Stimulated activated CD4-positive, alpha-beta T cell treated with anti-CD3 and anti-CD28 coated beads, Interleukin-2, amount 100 ng/mL, for 4 hours (primary cell): ENCODE measurements around the gene WNT2B.
"Not testable (repeated sequence)": the region's sequence is repeated elsewhere in the genome, so short reads cannot be mapped to it uniquely, and the experiment has no call there.

Source experiments
- DNase-seq: peaks from one replicate; pipeline ENCODE4 v3.0.0-alpha.2; 2020; ENCODE audit warnings: low read depth

WNT2B gene

DNA sequence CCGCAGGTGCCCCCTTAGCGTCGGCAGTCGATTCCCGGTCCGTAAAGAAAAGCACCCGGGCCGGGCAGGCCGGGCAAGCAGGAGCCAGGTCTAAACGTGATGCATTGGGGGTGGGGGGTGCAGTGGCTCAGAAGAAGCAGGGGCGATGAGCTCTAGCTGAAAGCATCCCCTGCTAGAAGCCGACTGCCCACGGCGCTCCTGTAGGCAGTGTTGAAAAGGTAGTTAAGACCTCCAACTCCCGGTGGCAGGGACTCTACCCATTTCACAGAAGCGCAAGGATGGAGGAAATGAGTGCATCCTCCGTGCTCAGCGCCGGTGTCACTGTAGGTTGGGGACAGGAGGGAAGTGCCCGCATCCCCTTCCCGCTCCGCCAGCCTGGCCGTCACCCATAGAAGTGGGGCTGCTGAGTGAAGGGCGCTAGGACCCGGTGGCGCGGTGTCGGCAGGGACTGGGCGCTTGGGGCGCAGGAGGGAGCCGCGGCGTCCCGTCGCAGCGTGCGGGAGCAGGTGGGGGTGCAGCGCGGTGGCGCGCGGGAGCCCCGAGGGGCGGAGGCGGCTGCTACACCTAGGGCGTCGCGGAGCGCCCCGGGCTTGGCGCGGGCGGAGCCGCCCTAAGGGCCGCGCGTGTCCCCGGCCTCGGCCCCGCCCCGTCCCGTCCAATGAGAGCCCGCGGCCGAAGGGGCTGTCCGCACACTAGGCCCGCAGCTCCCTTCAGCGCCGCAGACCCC is at the start of gene WNT2B:
WNT2B (plus strand) TSS at position 688 of the 727 bp plus-strand sequence. CDS start 298 bp downstream, outside the sequence.
- DNase-seq: peak; percentile 20

DNA sequence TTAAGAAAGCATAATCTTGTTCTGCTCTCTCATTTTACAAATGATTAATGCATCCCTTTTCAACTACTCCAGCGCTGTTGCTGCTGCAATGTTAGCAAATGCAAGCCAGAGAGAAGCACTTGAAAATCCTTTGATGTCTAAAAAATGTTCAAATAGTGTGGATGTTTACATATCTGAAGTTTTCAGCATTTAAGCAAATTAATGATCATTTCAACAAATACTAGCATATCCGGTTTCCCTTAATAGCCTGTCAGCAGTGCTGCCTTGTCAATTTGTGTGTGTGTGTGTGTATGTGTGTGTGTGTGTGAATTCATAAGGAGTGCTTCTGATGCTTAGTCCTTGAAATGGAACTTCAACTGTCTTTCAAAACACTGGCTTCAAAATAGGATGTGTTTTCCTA is 48.1 kb upstream of the WNT2B start:
- DNase-seq: no peak

DNA sequence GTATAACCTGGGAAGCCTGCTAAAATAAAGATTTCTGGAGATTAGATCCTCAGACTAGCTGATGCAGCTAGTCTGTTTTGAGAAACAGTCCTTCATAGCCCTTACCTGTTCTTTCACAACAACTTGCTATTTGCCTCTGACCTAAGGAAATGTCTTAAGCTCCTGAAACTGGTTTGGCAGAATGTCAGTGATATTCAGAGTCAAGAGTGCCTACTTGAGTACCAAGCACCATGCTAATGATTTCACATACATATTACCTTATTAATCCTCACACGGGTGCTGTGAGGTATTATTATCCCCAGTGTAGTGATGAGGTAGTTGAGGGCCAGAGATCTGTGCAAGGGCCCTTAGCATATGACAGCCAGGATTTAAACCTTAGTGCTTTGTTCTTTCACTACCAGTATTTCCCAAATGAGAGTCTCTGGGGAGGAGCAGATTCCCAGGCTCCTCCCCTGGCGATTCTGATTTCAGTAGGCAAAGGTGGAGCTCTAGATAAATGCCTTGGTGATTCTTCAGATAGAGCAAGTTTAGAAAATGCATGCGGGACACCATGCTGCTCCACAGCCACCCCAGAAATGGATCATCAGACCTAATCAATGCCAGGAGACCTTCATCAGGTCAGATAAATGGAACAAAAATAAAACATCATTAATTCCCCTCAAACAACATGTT is 47.4 kb upstream of the WNT2B start:
- no peak for DNase-seq

DNA sequence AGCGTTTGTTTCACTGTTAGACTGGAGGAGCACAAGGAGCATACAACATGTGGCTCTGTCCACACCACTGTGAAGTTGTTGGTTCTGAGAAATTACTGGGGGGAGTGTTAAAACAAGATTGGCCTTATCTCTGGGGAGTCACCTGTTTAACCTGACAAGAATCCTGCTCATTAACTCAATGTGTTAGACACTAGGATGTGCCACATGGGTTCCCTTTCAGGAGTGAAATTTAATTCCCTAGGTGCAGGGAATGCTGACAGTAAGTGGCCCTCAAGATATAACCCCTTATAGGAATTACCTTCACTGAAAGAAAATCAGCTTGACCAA is 45.8 kb upstream of the WNT2B start:
- no peak for DNase-seq

DNA sequence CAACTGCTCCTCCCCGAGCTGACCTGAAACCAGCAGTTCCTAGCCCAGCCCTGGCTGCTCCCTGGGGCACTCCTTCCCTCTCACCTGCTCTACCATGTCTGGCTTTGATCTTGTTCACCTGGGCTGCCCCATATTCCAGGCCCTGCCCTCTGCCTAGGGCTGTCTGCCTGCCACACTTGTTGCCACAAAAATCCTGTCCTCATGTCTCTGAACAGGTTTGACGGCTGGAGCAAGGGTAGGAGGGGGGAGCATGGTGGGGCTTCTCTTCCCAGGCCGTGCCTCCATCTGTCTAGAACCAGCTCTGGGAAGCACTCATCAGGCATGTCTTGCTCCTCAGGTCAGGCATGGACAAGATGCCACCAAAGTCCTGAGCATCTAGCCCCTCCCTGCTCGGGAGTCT is 44.3 kb upstream of the WNT2B start:
- DNase-seq: no peak

DNA sequence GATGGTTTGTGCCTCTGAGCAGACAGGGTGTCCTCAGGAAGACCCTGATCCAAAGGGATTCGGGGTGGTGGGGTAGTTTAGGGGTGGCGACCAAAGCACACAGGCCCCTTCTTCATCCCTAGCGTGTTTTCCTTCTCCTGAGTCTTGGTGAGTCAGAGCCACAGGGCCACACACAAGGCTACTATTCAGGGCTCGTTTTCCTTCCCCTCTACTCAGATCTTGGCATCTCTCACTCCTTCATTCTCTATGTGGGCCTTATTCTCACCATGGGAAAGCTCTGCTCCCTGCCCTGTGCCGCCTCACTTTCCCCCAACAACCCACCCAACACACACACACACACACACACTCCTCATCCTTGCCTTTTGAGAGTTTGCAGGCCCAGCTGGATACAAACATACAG is 43.6 kb upstream of the WNT2B start:
- DNase-seq: no peak

DNA sequence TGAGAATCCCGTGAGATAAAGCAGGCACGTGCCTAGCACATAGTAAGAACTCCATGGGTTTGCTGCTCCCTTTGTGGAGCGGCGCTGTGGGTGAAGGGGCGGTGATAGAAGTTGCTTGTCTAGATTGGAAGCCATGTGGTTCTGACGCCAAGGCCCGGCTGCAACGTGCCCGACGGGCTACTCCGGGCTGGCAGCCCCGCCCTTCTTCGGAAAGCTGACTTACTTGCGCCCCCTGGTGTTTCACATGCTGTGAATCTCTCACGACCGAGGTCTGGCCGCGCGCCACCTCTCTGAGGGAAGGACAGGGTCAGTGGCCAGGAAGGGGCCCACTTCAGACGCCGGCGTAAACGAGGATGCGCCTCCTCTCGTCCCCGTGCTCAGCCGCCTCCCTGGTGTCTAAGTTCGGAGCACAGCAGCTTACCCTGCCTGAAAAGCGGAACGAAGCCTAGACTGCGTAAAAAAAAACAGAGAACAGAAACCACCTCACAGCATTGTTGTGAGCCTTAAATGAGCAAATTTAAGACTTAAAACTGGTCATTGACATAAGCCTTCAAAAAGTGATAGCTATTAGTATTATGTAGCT is 42.6 kb upstream of the WNT2B start:
- peak; percentile 80 for DNase-seq

DNA sequence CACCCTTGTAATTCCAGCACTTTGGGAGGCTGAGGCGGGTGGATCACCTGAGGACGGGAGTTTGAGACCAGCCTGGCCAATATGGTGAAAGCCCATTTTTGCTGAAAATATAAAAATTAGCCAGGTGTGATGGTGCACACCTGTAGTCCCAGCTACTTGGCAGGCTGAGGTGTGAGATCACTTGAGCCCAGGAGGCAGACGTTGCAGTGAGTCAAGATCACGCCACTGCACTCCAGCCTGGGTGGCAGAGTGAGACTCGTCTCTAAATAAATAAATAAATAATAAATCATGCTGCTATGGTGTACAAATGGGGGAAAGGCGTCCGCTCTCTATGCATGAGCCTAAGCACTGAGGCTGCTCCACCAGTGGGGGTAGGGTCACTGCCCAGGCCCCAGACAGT is 38.4 kb upstream of the WNT2B start:
- not testable (repeated sequence) for DNase-seq

DNA sequence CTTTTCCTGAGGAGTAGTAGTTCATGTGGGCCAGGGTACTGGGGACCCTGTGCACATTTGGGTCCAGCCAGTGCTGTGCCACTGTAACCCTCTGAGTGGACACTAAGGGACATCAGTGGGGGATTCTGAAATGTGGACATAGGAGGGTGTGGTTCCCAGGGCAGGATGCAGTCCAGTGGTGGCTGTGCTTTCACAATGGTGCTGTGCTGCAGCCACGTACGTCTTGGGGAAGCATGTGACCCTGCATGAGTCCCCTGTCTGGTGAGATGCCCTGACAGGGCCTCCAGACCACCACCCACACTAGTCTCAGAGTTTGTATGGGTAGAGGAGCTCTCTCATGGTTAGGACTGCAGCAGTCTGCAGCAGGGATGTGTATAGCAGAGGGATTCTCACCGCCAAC is 37.8 kb upstream of the WNT2B start:
- no peak for DNase-seq

DNA sequence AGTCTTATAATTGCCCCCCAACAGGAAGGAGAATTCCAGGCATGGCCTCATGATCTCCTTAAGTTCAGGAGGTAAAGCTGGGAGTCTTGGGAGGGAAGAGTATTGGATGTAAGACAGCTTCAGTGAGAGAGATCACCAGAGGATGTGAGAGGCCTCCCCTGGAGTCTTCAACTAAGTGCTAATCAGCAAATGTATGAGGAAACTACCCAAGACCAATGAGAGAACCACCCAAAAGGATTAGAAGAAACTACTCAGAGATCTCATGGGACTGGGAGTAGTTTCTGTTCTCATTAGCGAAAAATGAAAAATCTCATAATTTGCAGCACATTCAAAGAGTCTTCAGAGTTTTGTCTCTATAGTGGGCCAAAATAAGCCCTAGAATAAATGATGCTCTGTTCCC is 36.6 kb upstream of the WNT2B start:
- DNase-seq: no peak

DNA sequence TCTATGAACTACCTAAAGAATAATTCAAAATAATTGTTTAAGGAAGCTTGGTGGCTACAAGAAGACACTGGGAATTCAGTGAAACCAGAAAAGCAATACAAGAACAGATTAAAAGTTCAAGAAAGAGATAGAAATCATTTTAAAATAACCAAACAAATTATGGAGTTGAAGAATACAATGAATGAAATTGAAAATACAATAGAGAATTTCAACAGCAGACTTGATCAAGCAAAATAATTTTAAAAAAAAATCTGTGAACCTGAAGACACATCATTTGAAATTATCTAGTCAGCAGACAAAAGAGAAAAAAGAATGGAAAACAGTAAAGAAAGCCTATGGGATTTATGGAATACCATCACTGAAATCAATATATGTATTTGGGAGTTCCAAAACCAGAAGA is 31.2 kb upstream of the WNT2B start:
- no peak for DNase-seq

DNA sequence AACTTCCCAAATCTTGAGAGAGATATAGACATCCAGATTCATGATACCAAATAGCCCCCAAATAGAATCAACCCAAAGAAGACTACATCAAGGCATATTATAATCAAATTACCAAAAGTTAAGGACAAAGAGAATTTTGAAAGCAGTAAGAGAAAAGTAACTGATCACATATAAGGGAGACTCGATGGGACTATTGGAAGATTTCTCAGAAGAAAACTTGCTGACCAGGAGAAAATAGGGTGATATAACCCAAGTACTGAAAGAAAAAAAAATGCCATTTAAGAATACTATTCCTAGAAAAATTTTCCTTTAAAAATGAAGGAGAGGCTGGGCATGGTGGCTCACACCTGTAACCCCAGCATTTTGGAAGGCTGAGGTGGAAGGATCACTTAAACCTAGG is 30.5 kb upstream of the WNT2B start:
- DNase-seq: no peak

DNA sequence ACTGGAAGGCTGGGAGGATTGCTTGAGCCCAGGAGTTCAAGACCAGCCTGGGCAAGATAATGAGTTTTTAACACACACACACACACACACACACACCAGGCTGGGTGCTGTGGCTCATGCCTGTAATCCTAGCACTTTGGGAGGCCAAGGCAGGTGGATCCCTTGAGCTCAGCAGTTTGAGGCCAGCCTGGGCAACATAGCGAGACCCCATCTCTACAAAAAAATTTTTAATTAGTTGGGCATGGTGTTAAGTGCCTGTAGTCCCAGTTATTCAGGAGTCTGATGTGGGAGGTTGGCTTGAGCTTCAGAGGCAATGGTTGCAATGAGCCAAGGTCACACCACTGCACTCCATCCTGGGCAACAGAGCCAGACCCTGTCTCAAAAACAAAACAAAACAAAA is 22.7 kb upstream of the WNT2B start:
- not testable (repeated sequence) for DNase-seq

DNA sequence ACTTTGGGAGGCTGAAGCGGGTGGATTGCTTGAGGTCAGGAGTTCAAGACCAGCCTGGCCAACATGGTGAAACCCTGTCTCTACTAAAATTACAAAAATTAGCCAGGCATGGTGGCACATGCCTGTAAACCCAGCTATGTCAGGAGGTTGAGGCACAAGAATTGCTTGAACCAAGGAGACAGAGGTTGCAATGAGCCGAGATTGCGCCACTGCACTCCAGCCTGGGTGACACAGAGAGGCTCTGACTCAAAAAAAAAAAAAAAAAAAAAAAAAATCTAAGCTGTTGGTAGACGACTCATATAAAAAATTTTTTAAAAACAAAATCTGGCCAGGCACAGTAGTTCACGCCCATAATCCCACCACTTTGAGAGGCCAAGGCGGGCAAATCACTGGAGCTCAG is 21.1 kb upstream of the WNT2B start:
- not testable (repeated sequence) for DNase-seq

DNA sequence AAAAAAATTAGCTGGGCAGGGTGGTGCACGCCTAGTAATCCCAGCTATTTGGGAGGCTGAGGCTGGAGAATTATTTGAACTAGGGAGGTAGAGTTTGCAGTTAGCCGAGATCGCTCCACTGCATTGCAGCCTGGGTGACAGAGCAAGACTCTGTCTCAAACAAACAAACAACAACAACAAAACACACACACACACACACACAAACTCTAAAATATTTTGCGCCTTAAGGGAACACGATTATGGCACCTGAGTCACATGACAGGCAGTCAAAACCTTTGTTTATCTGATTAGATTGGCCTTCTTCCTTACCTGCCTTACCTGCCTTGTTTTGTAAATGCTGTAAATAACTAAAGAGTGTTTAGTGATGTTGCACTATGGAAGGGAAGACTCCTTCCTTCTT is 20.6 kb upstream of the WNT2B start:
- no peak for DNase-seq

DNA sequence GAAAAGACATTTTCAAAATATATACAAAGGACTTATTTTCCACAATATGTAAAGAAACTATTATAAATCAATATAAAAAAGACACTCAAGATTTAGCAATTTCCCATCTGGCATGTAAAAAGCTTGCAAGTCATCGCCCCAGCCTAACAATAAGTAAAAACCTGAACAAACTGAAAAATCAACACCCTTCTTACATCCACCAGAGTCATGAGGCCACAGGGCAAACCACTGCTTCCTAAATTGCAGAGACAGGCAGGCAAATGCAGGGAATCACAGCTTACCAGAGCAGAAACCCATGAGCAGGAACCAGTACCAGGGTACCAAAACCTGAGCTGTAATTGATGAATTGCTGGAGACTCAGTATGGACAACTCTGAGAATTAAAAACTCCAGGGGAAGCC is 16.7 kb upstream of the WNT2B start:
- no peak for DNase-seq

DNA sequence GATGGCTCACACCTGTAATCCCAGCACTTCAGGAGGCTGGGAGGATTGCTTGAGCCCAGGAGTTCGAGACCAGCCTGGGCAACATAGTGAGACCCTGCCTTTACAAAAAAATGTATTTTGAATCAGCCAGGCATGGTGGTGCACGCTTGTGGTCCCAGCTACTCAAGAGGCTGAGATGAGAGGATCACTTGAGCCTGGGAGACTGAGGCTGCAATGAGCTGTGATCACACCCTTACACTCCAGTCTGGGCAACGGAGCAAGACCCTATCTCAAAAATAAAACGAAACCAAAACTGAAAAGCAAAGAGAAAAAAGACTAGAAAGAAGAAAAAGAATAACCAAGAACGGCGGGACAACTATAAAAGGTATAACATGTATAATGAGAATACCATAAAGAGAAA is 15.4 kb upstream of the WNT2B start:
- DNase-seq: no peak

DNA sequence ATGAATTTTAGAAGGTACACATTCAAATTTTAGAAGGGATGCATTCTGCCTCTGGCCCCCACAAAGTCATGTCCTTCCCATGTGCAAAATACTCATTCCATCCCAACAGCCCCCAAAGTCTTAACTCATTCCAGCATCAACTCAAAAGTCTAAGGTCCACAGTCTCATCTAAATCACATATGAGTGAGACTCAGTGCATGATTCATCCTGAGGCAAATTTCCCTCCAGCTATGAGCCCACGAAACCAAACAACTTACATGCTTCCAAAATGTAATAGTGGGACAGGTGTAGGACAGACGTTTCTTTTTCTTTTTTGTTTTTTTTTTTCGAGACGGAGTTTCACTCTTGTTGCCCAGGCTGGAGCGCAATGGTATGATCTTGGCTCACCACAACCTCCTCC is 12.5 kb upstream of the WNT2B start:
- no peak for DNase-seq

DNA sequence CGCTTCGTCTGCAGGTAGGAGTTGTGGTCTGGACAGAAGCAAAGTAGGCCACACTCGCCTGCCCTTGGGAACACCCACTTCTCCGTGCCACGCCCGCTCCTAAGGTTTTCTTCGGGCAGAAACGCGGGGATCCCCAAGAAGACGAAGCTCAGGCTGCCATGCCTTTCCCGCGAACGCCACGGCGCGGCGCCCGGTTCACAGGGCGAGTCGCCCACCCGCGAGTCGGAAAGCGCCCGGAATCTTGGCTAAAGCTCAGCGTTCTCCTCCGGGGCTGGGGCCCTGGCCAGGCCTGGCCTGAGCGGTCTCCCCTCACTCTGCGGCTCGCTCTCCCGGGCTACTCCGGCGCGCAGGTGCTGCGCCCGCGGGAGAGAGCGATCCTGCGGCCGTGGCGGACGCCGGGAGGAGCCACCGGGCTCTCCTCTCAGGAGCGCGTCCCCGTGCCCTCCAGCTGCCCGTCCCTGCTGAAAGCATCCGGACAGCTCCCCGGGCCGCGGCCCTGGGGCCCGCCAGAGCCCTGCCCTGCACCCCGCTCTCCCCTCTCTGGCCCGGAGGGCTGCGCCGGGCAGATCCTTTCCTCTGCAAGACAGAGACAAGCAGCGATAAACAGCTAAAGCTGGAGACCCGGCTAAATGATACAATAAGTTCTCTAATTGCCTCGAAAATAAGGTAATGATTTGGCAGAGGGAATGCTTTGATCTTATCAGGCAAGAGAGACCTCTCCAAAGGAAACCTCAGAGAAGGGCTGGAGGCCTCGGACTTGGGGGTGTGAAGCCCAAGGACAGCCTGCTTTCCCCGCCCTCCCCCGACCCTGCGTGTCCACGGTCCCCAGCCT is 6.7 kb upstream of the WNT2B start:
- peak; percentile 44 for DNase-seq

DNA sequence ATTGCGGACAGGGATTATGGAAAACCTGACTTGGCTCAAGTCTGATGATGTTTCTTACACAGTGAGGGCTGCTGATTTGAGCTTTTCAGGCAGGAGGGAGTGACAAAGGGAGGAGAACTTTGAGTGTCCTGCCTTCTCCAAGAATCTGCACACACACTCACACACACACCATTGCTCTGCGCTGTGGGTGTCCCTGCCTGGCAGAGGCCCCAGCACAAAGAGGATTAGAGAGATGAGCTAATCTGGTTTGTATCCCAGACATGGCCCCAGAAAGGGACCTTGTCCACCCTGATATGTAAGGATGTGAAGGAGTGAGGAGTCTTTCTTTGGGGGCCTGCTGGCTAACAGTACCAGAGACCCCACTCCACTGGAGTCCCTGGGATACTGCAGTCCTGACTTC is 5.9 kb upstream of the WNT2B start:
- no peak for DNase-seq

DNA sequence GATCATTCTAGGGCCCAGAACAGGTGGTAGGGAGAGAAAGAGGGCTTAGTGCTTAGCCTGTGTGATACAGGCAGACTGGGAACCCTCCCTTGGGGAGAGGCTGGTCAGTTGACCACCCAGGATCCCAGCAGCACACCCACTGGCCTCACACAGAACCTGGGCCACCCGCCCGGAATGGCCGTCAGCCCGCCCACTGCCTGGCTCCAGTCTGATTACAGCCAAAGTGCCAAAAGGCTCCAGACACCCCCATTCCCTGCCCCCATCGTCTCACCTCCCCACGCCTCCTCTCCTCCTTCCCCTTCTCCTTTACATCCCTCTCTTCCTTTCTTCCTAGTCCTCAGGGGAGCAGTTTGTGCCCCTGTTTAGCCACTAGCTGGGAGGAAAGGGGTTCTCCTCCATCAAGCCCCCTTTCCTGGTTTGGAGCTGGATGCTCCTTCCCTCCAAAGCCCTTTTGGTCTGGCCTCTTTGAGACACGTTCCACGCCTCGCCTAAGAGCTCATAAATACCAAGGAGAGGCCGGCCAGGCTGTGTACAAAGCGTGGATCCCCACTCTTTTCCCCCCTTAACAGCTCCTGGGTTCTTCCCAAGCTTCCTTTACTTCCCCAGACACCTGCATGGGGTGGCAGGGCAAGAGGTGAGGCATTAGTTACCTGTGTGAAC is 4.6 kb upstream of the WNT2B start:
- DNase-seq: no peak

DNA sequence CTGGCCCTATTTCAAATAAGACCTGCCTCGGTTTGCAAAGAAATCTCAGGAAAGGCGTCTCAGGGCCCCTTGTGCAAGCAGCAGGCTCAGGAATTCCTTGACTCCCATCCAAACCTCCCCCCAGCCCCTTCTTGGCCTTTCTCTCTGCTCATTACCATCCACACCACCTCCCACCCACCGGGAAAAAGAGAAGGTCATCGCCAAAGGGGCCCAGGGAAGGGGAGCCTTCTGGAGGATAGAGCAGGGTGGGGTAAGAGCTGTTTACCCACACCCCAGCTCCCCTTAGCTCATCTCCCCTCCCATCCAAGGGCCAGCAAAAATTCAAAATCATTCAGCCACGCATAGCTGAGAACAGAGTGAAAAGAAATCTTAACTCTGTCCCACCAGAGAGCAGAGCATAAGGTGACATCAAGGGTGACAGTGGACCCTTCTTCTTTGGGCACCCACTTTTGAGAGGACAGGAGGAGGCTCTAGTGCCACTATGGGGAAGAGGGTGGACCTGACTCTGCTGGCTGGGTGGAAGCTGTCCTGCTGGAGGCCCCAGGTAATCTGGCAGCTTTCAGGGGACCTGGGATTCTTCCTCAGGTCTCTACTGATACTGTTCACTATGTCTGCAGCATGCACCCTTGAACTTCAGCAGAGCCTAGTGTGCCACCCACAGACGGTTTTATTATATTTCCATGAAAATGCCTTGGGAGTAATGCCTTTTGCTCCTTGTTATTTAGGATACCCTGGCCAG is 3.9 kb upstream of the WNT2B start:
- DNase-seq: no peak
